GM21619 (cell line): Measurements from ENCODE around the gene FTO.

Experiments used
- ATAC-seq: cut with Tn5 transposase; IDR thresholded peaks from one replicate; pipeline ENCODE4 v1.9.1; 2021; ENCODE audit not compliant: unreplicated experiment

The FTO gene

GRCh38 chr16:53894686-53895085 lies 190.7 kb downstream of the FTO start:
- no peak for ATAC-seq

GRCh38 chr16:53895433-53895832 lies 191.5 kb downstream of the FTO start:
- no peak for ATAC-seq

GRCh38 chr16:53895851-53896250 lies 191.9 kb downstream of the FTO start:
- no peak for ATAC-seq

GRCh38 chr16:53896722-53897121 lies 192.8 kb downstream of the FTO start:
- no peak for ATAC-seq

GRCh38 chr16:53898993-53899392 lies 195.0 kb downstream of the FTO start:
- no peak for ATAC-seq

- ATAC-seq: no peak
Measured at GRCh38 chr16:53899431-53899830, 195.5 kb downstream of the FTO start.

GRCh38 chr16:53900667-53901066 lies 196.7 kb downstream of the FTO start:
- ATAC-seq: no peak

GRCh38 chr16:53901408-53901807 lies 197.5 kb downstream of the FTO start:
- no peak for ATAC-seq

GRCh38 chr16:53904533-53904932 lies 200.6 kb downstream of the FTO start:
- no peak for ATAC-seq

- no peak for ATAC-seq
Measured at GRCh38 chr16:53905028-53905427, 201.1 kb downstream of the FTO start.

GRCh38 chr16:53908731-53909130 lies 204.8 kb downstream of the FTO start:
- no peak for ATAC-seq

GRCh38 chr16:53910990-53911389 lies 207.0 kb downstream of the FTO start:
- ATAC-seq: no peak

- ATAC-seq: no peak
Measured at GRCh38 chr16:53911513-53911912, 207.6 kb downstream of the FTO start.

- peak; percentile 74 for ATAC-seq
Measured at GRCh38 chr16:53912155-53912554, 208.2 kb downstream of the FTO start.

GRCh38 chr16:53913099-53913870 lies 209.3 kb downstream of the FTO start:
- no peak for ATAC-seq

GRCh38 chr16:53913920-53914319 lies 210.0 kb downstream of the FTO start:
- ATAC-seq: no peak

- ATAC-seq: no peak
Measured at GRCh38 chr16:53914736-53915135, 210.8 kb downstream of the FTO start.

- no peak for ATAC-seq
Measured at GRCh38 chr16:53915452-53916160, 211.7 kb downstream of the FTO start.

- ATAC-seq: no peak
Measured at GRCh38 chr16:53920988-53921387, 217.0 kb downstream of the FTO start.

- no peak for ATAC-seq
Measured at GRCh38 chr16:53922067-53922806, 218.3 kb downstream of the FTO start.

GRCh38 chr16:53922807-53923571 lies 219.0 kb downstream of the FTO start:
- no peak for ATAC-seq
